Liver (tissue), 9 donors: Measurements from ENCODE around the gene CD96. TPM values are rescaled to one million over a fixed set of nuclear protein-coding genes. Genes with fewer than 3 reads are reported as not detected.

Experiments used
- DNase-seq: peaks from one replicate; pipeline ENCODE4 v3.0.0-alpha.2; 2017; ENCODE audit warnings: low spot score
- H3K27ac ChIP-seq, 2 donors: one replicate each; pipeline ENCODE4 v1.7.0; 2013; ENCODE audit warnings: inconsistent platforms in 2 of 2, low read length in 2 of 2, control low read depth in 1 of 2, low read depth in 1 of 2, mild to moderate bottlenecking in 1 of 2
- H3K27me3 ChIP-seq, 4 donors: one replicate each; pipeline versions ENCODE4 v1.6.1 to v1.7.0; 2013; ENCODE audit warnings: low read length in 3 of 4, inconsistent platforms in 1 of 4, mild to moderate bottlenecking in 1 of 4, moderate library complexity in 1 of 4; ENCODE audit not compliant: control insufficient read depth in 4 of 4, insufficient read depth in 4 of 4
- H3K36me3 ChIP-seq, 4 donors: one replicate each; pipeline versions ENCODE4 v1.6.1 to v1.7.0; 2013; ENCODE audit warnings: low read length in 3 of 4, mild to moderate bottlenecking in 3 of 4, low read depth in 1 of 4, moderate library complexity in 1 of 4; ENCODE audit not compliant: control insufficient read depth in 4 of 4, insufficient read depth in 3 of 4
- H3K4me1 ChIP-seq, 4 donors: one replicate each; pipeline versions ENCODE4 v1.6.1 to v1.7.0; 2013; ENCODE audit warnings: low read length in 3 of 4, mild to moderate bottlenecking in 3 of 4, moderate library complexity in 1 of 4; ENCODE audit not compliant: control insufficient read depth in 4 of 4, insufficient read depth in 4 of 4
- H3K4me3 ChIP-seq, 3 donors: one replicate each; pipeline versions ENCODE4 v1.6.1 to v1.7.0; 2013; ENCODE audit warnings: low read length in 3 of 3, control low read depth in 1 of 3, low read depth in 1 of 3, mild to moderate bottlenecking in 1 of 3
- H3K9ac ChIP-seq, 2 donors: one replicate each; pipeline ENCODE4 v1.7.0; 2013; ENCODE audit warnings: low read length in 2 of 2, mild to moderate bottlenecking in 2 of 2, moderate library complexity in 2 of 2, control low read depth in 1 of 2, low read depth in 1 of 2
- H3K9me3 ChIP-seq, 4 donors: one replicate each; pipeline versions ENCODE4 v1.6.1 to v1.7.0; 2013; ENCODE audit warnings: low read length in 3 of 4; ENCODE audit not compliant: control insufficient read depth in 4 of 4
- ATF3 ChIP-seq: IDR thresholded peaks from 2 replicates; pipeline ENCODE4 v1.6.1; 2016; ENCODE audit warnings: antibody characterized with exemption
- CTCF ChIP-seq: fragments of 150-350 bp; IDR thresholded peaks from 2 replicates; pipeline ENCODE4 v1.5.1; 2017; ENCODE audit warnings: improper control_type of control experiment, low read depth, low read length; ENCODE audit not compliant: missing input control
- EGR1 ChIP-seq, 2 donors: IDR thresholded peaks; 2 replicates each; pipeline ENCODE4 v1.6.1; 2016 to 2018; ENCODE audit warnings: antibody characterized with exemption in 2 of 2, low read depth in 2 of 2
- FOXA1 ChIP-seq: IDR thresholded peaks from 2 replicates; pipeline ENCODE4 v1.6.1; 2016; ENCODE audit warnings: antibody characterized with exemption
- FOXA2 ChIP-seq: IDR thresholded peaks from 2 replicates; pipeline ENCODE4 v1.6.1; 2016; ENCODE audit warnings: antibody characterized with exemption
- GABPA ChIP-seq, 2 donors: IDR thresholded peaks in 1 of 2; conservative IDR thresholded peaks in 1 of 2; 2 replicates each; pipeline ENCODE4 v1.6.1; 2016; ENCODE audit warnings: antibody characterized with exemption in 2 of 2, mild to moderate bottlenecking in 1 of 2, moderate library complexity in 1 of 2
- HNF4A ChIP-seq, 2 donors: conservative IDR thresholded peaks; 2 replicates each; pipeline ENCODE4 v1.6.1; 2016; ENCODE audit warnings: antibody characterized with exemption in 2 of 2, mild to moderate bottlenecking in 2 of 2
- HNF4G ChIP-seq: IDR thresholded peaks from 2 replicates; pipeline ENCODE4 v1.6.1; 2016; ENCODE audit warnings: antibody characterized with exemption
- JUND ChIP-seq, 2 donors: IDR thresholded peaks; 2 replicates each; pipeline ENCODE4 v1.6.1; 2016; ENCODE audit warnings: antibody characterized with exemption in 2 of 2
- MAX ChIP-seq: IDR thresholded peaks from 2 replicates; pipeline ENCODE4 v1.6.1; 2016; ENCODE audit warnings: antibody characterized with exemption
- NR2F2 ChIP-seq: IDR thresholded peaks from 2 replicates; pipeline ENCODE4 v1.6.1; 2016; ENCODE audit warnings: antibody characterized with exemption
- RAD21 ChIP-seq, 2 donors: IDR thresholded peaks; 2 replicates each; pipeline ENCODE4 v1.6.1; 2016; ENCODE audit warnings: antibody characterized with exemption in 2 of 2, mild to moderate bottlenecking in 2 of 2
- REST ChIP-seq: IDR thresholded peaks from 2 replicates; pipeline ENCODE4 v1.6.1; 2016; ENCODE audit warnings: antibody characterized with exemption, mild to moderate bottlenecking
- RXRA ChIP-seq, 2 donors: IDR thresholded peaks; 2 replicates each; pipeline ENCODE4 v1.6.1; 2017 to 2018; ENCODE audit warnings: antibody characterized with exemption in 2 of 2, mild to moderate bottlenecking in 1 of 2
- SP1 ChIP-seq: IDR thresholded peaks from 2 replicates; pipeline ENCODE4 v1.6.1; 2018; ENCODE audit warnings: antibody characterized with exemption, mild to moderate bottlenecking
- TAF1 ChIP-seq: conservative IDR thresholded peaks from 2 replicates; pipeline ENCODE4 v1.6.1; 2016; ENCODE audit warnings: antibody characterized with exemption, mild to moderate bottlenecking
- YY1 ChIP-seq: IDR thresholded peaks from 2 replicates; pipeline ENCODE4 v1.6.1; 2016; ENCODE audit warnings: antibody characterized with exemption, mild to moderate bottlenecking
- ZBTB33 ChIP-seq: IDR thresholded peaks from 2 replicates; pipeline ENCODE4 v1.6.1; 2016; ENCODE audit warnings: antibody characterized with exemption
- WGBS: extraction: QIAGEN DNeasy Blood & Tissue Kit; methylation state at CpG from one replicate; pipeline ENCODE4 v1.1.7; 2013; 5-methylcytosine and 5-hydroxymethylcytosine counted together
- polyA plus RNA-seq, 2 donors: library from polyadenylated mRNA; stranded (reverse) in 1 of 2; unstranded in 1 of 2; fragments of 200-250 nt in 1 of 2; fragments of >200 nt in 1 of 2; fragmentation: Nextera tagmentation in 1 of 2; extraction: Ambion mirVana in 1 of 2; gene quantifications; one replicate each; pipeline versions ENCODE4 v1.2.1 to v1.2.3, GENCODE V29; 2013 to 2015
- total RNA-seq, 2 donors: library from RNA; depleted of rRNA; stranded (reverse); fragments of >200 nt; gene quantifications; one replicate each; pipeline ENCODE4 v1.2.3, GENCODE V29; 2014
- donor health status: healthy.
- donor health status: healthy.
- donor health status: healthy.
- donor health status: healthy.
- donor health status: healthy.

Gene CD96
- total and polyA plus RNA-seq, 4 donors, result 0.46 to 2.7 (median 0.92) TPM

- Histone ChIP-seq H3K36me3 (no peaks in the 10 kb centered on the region), H3K27ac (no peak overlapping the region), H3K9me3 (no peaks in the 10 kb centered on the region), H3K9ac (no peak overlapping the region), H3K4me3 (no peak overlapping the region), H3K27me3 (no peaks in the 10 kb centered on the region), H3K4me1 (peaks cover 0 to 10% (median 0%) of the 10 kb centered on the region in 4 donors)
- 96% methylated on average over 4 of the region's 4 CpGs for WGBS
- no peak for DNase-seq
- TF ChIP-seq YY1 (no peak), FOXA2 (no peak), SP1 (no peak), RAD21 (IDR thresholded peaks at IDR 0.05) (no peak), EGR1 (IDR thresholded peaks at IDR 0.05; ENCODE audit: low read depth in 2 of 2) (no peak), HNF4A (conservative IDR thresholded peaks at IDR 0.05) (no peak), CTCF (no peak), FOXA1 (no peak), REST (no peak), MAX (no peak), RXRA (IDR thresholded peaks at IDR 0.05) (no peak), JUND (IDR thresholded peaks at IDR 0.05) (no peak), HNF4G (no peak), ZBTB33 (no peak), TAF1 (no peak), GABPA (IDR thresholded peaks at IDR 0.05 in 1 of 2, conservative IDR thresholded peaks at IDR 0.05 in 1 of 2) (no peak), NR2F2 (no peak), ATF3 (no peak)
Observed at GRCh38 chr3:111509308-111509707, 32.7 kb upstream of the CD96 start.

GRCh38 chr3:111517801-111518200 is 24.2 kb upstream of the CD96 start:
- no peak overlapping the region for H3K4me3 ChIP-seq
- DNase-seq, result no peak
- no peaks in the 10 kb centered on the region for H3K36me3 ChIP-seq
- no peaks in the 10 kb centered on the region for H3K27me3 ChIP-seq
- no peaks in the 10 kb centered on the region for H3K9me3 ChIP-seq
- WGBS, result 85% methylated on average over 4 of the region's 4 CpGs
- no peak overlapping the region for H3K9ac ChIP-seq
- no peak overlapping the region for H3K27ac ChIP-seq
- H3K4me1 ChIP-seq, result no peaks in the 10 kb centered on the region
- TF ChIP-seq FOXA1 (no peak), JUND (IDR thresholded peaks at IDR 0.05) (no peak), GABPA (IDR thresholded peaks at IDR 0.05 in 1 of 2, conservative IDR thresholded peaks at IDR 0.05 in 1 of 2) (no peak), RAD21 (IDR thresholded peaks at IDR 0.05) (no peak), YY1 (no peak), NR2F2 (no peak), MAX (no peak), FOXA2 (no peak), ATF3 (no peak), HNF4A (conservative IDR thresholded peaks at IDR 0.05) (no peak), EGR1 (IDR thresholded peaks at IDR 0.05; ENCODE audit: low read depth in 2 of 2) (no peak), REST (no peak)
